ENCODE results near the gene MYADML2.
A peak's percentile ranks its signal among the peaks of the same experiment; 100 is the strongest.

MYADML2 gene

GRCh38 chr17:81967244-81967532 is 20.2 kb upstream of the MYADML2 start:
- ATAC-seq = peak; percentile 8; the same call in 2 of the 3 replicates
- no peak for TF ChIP-seq ISL1 (CRISPR knock-in tag; IDR thresholded peaks at IDR 0.05)
- TF ChIP-seq ESRRG (CRISPR knock-in tag; IDR thresholded peaks at IDR 0.05) = no peak
- TF ChIP-seq, protein P1, sequence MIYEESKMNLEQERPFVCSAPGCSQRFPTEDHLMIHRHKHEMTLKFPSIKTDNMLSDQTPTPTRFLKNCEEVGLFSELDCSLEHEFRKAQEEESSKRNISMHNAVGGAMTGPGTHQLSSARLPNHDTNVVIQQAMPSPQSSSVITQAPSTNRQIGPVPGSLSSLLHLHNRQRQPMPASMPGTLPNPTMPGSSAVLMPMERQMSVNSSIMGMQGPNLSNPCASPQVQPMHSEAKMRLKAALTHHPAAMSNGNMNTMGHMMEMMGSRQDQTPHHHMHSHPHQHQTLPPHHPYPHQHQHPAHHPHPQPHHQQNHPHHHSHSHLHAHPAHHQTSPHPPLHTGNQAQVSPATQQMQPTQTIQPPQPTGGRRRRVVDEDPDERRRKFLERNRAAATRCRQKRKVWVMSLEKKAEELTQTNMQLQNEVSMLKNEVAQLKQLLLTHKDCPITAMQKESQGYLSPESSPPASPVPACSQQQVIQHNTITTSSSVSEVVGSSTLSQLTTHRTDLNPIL (CRISPR knock-in tag; IDR thresholded peaks at IDR 0.05; ENCODE audit: low read depth) = no peak
- no peak for TF ChIP-seq ZNF70 (CRISPR knock-in tag; IDR thresholded peaks at IDR 0.05)
- TF ChIP-seq, protein P2, sequence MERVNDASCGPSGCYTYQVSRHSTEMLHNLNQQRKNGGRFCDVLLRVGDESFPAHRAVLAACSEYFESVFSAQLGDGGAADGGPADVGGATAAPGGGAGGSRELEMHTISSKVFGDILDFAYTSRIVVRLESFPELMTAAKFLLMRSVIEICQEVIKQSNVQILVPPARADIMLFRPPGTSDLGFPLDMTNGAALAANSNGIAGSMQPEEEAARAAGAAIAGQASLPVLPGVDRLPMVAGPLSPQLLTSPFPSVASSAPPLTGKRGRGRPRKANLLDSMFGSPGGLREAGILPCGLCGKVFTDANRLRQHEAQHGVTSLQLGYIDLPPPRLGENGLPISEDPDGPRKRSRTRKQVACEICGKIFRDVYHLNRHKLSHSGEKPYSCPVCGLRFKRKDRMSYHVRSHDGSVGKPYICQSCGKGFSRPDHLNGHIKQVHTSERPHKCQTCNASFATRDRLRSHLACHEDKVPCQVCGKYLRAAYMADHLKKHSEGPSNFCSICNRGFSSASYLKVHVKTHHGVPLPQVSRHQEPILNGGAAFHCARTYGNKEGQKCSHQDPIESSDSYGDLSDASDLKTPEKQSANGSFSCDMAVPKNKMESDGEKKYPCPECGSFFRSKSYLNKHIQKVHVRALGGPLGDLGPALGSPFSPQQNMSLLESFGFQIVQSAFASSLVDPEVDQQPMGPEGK (CRISPR knock-in tag; IDR thresholded peaks at IDR 0.05; ENCODE audit: borderline replicate concordance) = no peak
- TF ChIP-seq, protein P3, sequence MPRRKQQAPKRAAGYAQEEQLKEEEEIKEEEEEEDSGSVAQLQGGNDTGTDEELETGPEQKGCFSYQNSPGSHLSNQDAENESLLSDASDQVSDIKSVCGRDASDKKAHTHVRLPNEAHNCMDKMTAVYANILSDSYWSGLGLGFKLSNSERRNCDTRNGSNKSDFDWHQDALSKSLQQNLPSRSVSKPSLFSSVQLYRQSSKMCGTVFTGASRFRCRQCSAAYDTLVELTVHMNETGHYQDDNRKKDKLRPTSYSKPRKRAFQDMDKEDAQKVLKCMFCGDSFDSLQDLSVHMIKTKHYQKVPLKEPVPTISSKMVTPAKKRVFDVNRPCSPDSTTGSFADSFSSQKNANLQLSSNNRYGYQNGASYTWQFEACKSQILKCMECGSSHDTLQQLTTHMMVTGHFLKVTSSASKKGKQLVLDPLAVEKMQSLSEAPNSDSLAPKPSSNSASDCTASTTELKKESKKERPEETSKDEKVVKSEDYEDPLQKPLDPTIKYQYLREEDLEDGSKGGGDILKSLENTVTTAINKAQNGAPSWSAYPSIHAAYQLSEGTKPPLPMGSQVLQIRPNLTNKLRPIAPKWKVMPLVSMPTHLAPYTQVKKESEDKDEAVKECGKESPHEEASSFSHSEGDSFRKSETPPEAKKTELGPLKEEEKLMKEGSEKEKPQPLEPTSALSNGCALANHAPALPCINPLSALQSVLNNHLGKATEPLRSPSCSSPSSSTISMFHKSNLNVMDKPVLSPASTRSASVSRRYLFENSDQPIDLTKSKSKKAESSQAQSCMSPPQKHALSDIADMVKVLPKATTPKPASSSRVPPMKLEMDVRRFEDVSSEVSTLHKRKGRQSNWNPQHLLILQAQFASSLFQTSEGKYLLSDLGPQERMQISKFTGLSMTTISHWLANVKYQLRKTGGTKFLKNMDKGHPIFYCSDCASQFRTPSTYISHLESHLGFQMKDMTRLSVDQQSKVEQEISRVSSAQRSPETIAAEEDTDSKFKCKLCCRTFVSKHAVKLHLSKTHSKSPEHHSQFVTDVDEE (CRISPR knock-in tag; IDR thresholded peaks at IDR 0.05) = no peak
- TF ChIP-seq TOX (CRISPR knock-in tag; IDR thresholded peaks at IDR 0.05; ENCODE audit: borderline replicate concordance) = no peak
- TF ChIP-seq TCF4 (CRISPR knock-in tag; IDR thresholded peaks at IDR 0.05; ENCODE audit: borderline replicate concordance) = no peak
- no peak for TF ChIP-seq ZC3H10 (CRISPR knock-in tag; IDR thresholded peaks at IDR 0.05)
- TF ChIP-seq ZNF8 (CRISPR knock-in tag; IDR thresholded peaks at IDR 0.05) = no peak
- TF ChIP-seq CSDC2 (CRISPR knock-in tag; IDR thresholded peaks at IDR 0.05) = no peak
- TF ChIP-seq PPARA (CRISPR knock-in tag; IDR thresholded peaks at IDR 0.05; ENCODE audit: borderline replicate concordance) = no peak
- no peak for TF ChIP-seq OSR1 (CRISPR knock-in tag; IDR thresholded peaks at IDR 0.05)
- no peak for TF ChIP-seq RARB (CRISPR knock-in tag; IDR thresholded peaks at IDR 0.05)
- no peak for TF ChIP-seq ZFP3 (CRISPR knock-in tag; IDR thresholded peaks at IDR 0.05)
- TF ChIP-seq ZNF565 (CRISPR knock-in tag; conservative IDR thresholded peaks at IDR 0.05; ENCODE audit: low read depth) = no peak
- no peak for TF ChIP-seq CSRNP3 (CRISPR knock-in tag; IDR thresholded peaks at IDR 0.05)
- no peak for TF ChIP-seq BACH2 (CRISPR knock-in tag; IDR thresholded peaks at IDR 0.05; ENCODE audit: borderline replicate concordance)
- TF ChIP-seq, protein P4, sequence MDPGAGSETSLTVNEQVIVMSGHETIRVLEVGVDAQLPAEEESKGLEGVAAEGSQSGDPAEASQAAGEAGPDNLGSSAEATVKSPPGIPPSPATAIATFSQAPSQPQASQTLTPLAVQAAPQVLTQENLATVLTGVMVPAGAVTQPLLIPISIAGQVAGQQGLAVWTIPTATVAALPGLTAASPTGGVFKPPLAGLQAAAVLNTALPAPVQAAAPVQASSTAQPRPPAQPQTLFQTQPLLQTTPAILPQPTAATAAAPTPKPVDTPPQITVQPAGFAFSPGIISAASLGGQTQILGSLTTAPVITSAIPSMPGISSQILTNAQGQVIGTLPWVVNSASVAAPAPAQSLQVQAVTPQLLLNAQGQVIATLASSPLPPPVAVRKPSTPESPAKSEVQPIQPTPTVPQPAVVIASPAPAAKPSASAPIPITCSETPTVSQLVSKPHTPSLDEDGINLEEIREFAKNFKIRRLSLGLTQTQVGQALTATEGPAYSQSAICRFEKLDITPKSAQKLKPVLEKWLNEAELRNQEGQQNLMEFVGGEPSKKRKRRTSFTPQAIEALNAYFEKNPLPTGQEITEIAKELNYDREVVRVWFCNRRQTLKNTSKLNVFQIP (CRISPR knock-in tag; IDR thresholded peaks at IDR 0.05; ENCODE audit: borderline replicate concordance, low read depth) = no peak

DNA sequence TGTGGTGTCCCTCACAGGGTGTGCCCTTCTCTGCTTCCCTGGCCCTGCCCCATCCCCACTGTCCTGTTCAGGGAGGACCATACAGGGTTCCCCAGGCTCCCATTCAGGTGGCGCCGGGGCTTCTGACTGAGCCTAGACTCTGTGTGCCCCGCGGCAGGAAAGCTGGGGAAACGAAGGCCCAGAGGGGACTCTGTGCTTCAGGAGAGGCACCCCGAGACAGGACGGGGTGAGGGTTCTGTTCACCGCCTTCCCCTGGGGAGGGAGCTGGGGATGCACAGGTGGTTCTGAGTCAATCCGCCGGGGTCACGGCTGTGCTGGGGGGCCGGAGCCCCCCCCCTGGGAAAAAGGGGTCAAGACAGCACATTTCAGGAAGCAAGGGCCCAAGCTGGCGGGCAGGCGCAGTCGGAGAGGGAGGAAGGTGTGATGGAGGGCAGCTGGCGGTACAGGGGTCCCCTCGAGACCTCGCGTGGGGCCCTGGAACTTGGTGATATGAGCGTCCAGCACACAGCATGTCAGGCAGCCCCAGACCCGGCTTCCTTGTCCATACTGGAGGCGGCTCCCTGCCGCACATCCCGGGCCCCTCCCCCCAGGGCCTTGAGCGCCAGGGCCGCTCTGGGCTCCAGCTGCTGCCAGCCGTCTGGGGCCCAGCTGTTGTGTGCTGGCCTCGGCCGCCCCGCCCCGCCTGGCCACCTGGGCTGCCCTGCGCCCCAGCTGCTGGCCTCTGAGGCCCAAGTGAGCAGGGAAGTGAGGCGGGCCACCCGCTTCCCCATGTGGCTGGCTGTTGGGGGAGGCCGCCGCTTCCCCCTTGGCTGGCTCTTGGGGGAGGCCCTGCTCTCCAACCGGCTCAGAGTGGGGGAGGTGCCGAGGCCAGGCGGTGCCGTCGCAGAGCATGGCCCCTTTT is 19.6 kb upstream of the MYADML2 start:
- peak; percentile 9 for ATAC-seq
- TF ChIP-seq RARB (CRISPR knock-in tag; IDR thresholded peaks at IDR 0.05) (no peak), TCF4 (CRISPR knock-in tag; IDR thresholded peaks at IDR 0.05; ENCODE audit: borderline replicate concordance) (peak; percentile 43; the same call in 1 of the 2 replicates)

GRCh38 chr17:81964081-81964849 is 17.2 kb upstream of the MYADML2 start:
- no peak for ATAC-seq
- TF ChIP-seq ZNF8 (CRISPR knock-in tag; IDR thresholded peaks at IDR 0.05) = no peak
- TF ChIP-seq, protein P2 (CRISPR knock-in tag; IDR thresholded peaks at IDR 0.05; ENCODE audit: borderline replicate concordance) = no peak
- TF ChIP-seq, protein P1 (CRISPR knock-in tag; IDR thresholded peaks at IDR 0.05; ENCODE audit: low read depth) = no peak
- TF ChIP-seq CSRNP3 (CRISPR knock-in tag; IDR thresholded peaks at IDR 0.05) = no peak
- TF ChIP-seq ZFP30 (CRISPR knock-in tag; IDR thresholded peaks at IDR 0.05) = no peak
- no peak for TF ChIP-seq SNAI2 (CRISPR knock-in tag; IDR thresholded peaks at IDR 0.05)
- TF ChIP-seq TOX (CRISPR knock-in tag; IDR thresholded peaks at IDR 0.05; ENCODE audit: borderline replicate concordance) = no peak
- no peak for TF ChIP-seq OSR1 (CRISPR knock-in tag; IDR thresholded peaks at IDR 0.05)
- TF ChIP-seq ZC3H10 (CRISPR knock-in tag; IDR thresholded peaks at IDR 0.05) = no peak
- TF ChIP-seq PPARA (CRISPR knock-in tag; IDR thresholded peaks at IDR 0.05; ENCODE audit: borderline replicate concordance) = no peak

Measured in SK-N-SH treated with all-trans-retinoic acid at 6 μM for 48 hours (cell line).